Measurements from ENCODE around the gene SH3D21.

SH3D21 gene

GRCh38 chr1:36320291-36320761, 14.2 kb downstream of the SH3D21 start:
- no peak for DNase-seq (ENCODE audit: extremely low spot score)
- POLR2A ChIA-PET: interaction anchor here (1.0 kb wide), 1 partner anchor 13 kb away, joined by 3 read pairs; no protein-coding TSS in a partner anchor
- no peak for TF ChIP-seq CTCF (IDR thresholded peaks at IDR 0.05; ENCODE audit: control extremely low read depth, extremely low read depth, low read depth, missing control alignments)
- CTCF ChIA-PET: interaction anchor here (1.3 to 1.8 kb wide), 3 partner anchors 14 to 22 kb away, joined by 3 to 5 read pairs (median 5); partner anchors contain the start of gene SH3D21

GRCh38 chr1:36320767-36321118, 14.6 kb downstream of the SH3D21 start:
- no peak for DNase-seq (ENCODE audit: extremely low spot score)
- ChIA-PET POLR2A (interaction anchor here (1.0 kb wide), 1 partner anchor 14 kb away, joined by 3 read pairs; no protein-coding TSS in a partner anchor), CTCF (interaction anchor here (1.3 to 1.7 kb wide), 2 partner anchors 14 to 21 kb away, joined by 3 to 5 read pairs; partner anchors contain the start of gene SH3D21)
- TF ChIP-seq CTCF (IDR thresholded peaks at IDR 0.05; ENCODE audit: control extremely low read depth, extremely low read depth, low read depth, missing control alignments): no peak

GRCh38 chr1:36321119-36321951, 15.2 kb downstream of the SH3D21 start:
- POLR2A ChIA-PET: interaction anchor here (1.0 kb wide), 2 partner anchors 14 to 15 kb away, joined by 3 read pairs; partner anchors contain the start of gene SH3D21
- DNase-seq (ENCODE audit: extremely low spot score): peak; percentile 50
- CTCF ChIA-PET: interaction anchor here (1.3 to 1.7 kb wide), 2 partner anchors 10 to 15 kb away, joined by 4 to 5 read pairs; partner anchors contain the start of gene SH3D21
- no peak for TF ChIP-seq CTCF (IDR thresholded peaks at IDR 0.05; ENCODE audit: control extremely low read depth, extremely low read depth, low read depth, missing control alignments)

GRCh38 chr1:36322041-36322785, 16.0 kb downstream of the SH3D21 start:
- DNase-seq (ENCODE audit: extremely low spot score): no peak
- TF ChIP-seq CTCF (IDR thresholded peaks at IDR 0.05; ENCODE audit: control extremely low read depth, extremely low read depth, low read depth, missing control alignments): no peak
- CTCF ChIA-PET: interaction anchor here (1.3 to 2.5 kb wide), 3 partner anchors 11 to 60 kb away, joined by 4 to 10 read pairs (median 5); partner anchors contain the start of gene SH3D21
- POLR2A ChIA-PET: interaction anchor here (1.0 kb wide), 1 partner anchor 16 kb away, joined by 3 read pairs; the partner anchor contains the start of gene SH3D21

GRCh38 chr1:36322786-36323635, 16.8 kb downstream of the SH3D21 start:
- peak; percentile 70 for DNase-seq (ENCODE audit: extremely low spot score)
- POLR2A ChIA-PET: interaction anchor here (1.0 kb wide), 2 partner anchors 17 to 173 kb away, joined by 3 read pairs; partner anchors contain the start of genes SH3D21 and TRAPPC3
- TF ChIP-seq CTCF (IDR thresholded peaks at IDR 0.05; ENCODE audit: control extremely low read depth, extremely low read depth, low read depth, missing control alignments): no peak
- CTCF ChIA-PET: interaction anchor here (0.8 to 2.5 kb wide), 5 partner anchors 12 to 63 kb away, joined by 3 to 11 read pairs (median 5); no protein-coding TSS in a partner anchor
